Mesendoderm (in vitro differentiated cells): ENCODE data around the gene CCBE1.
A peak's percentile ranks its signal among the peaks of the same experiment; 100 is the strongest.

Experiments used
- DNase-seq: peaks from one replicate; pipeline ENCODE4 v3.0.0; 2013
- H2AK5ac ChIP-seq: 2 replicates; pipeline ENCODE4 v1.6.1; 2013; ENCODE audit warnings: low read length, inconsistent platforms
- H2BK120ac ChIP-seq: 2 replicates; pipeline ENCODE4 v1.6.1; 2013; ENCODE audit warnings: low read depth, mild to moderate bottlenecking, low read length, moderate library complexity, mixed read lengths
- H2BK15ac ChIP-seq: replicated peaks from 2 replicates; pipeline ENCODE4 v1.6.1; 2013; ENCODE audit warnings: low read depth, mild to moderate bottlenecking, moderate library complexity
- H2BK5ac ChIP-seq: 2 replicates; pipeline ENCODE4 v1.6.1; 2013; ENCODE audit warnings: low read length, inconsistent platforms
- H3K18ac ChIP-seq: 2 replicates; pipeline ENCODE4 v1.6.1; 2013; ENCODE audit warnings: mild to moderate bottlenecking, low read length, mixed read lengths
- H3K23ac ChIP-seq: one replicate; pipeline ENCODE4 v1.6.1; 2013; ENCODE audit warnings: low read length
- H3K27ac ChIP-seq: 2 replicates; pipeline ENCODE4 v1.5.1; 2013; ENCODE audit warnings: low read depth, mild to moderate bottlenecking, inconsistent platforms, low read length, moderate library complexity
- H3K27me3 ChIP-seq: 2 replicates; pipeline ENCODE4 v1.6.1; 2013; ENCODE audit warnings: low read length, control low read depth, mild to moderate bottlenecking, inconsistent platforms; ENCODE audit not compliant: insufficient read depth, poor library complexity
- H3K36me3 ChIP-seq: 2 replicates; pipeline ENCODE4 v1.6.1; 2013; ENCODE audit warnings: low read length, inconsistent platforms; ENCODE audit not compliant: control insufficient read depth, insufficient read depth
- H3K4ac ChIP-seq: one replicate; pipeline ENCODE4 v1.6.1; 2013; ENCODE audit warnings: low read depth, mild to moderate bottlenecking, low read length, moderate library complexity
- H3K4me1 ChIP-seq: 2 replicates; pipeline ENCODE4 v1.6.1; 2013; ENCODE audit warnings: low read depth, low read length, inconsistent platforms; ENCODE audit not compliant: control insufficient read depth
- H3K4me2 ChIP-seq: 2 replicates; pipeline ENCODE4 v1.6.1; 2013; ENCODE audit warnings: low read length
- H3K4me3 ChIP-seq: 2 replicates; pipeline ENCODE4 v1.5.1; 2013; ENCODE audit warnings: mild to moderate bottlenecking, low read length
- H3K56ac ChIP-seq: one replicate; pipeline ENCODE4 v1.6.1; 2013; ENCODE audit warnings: low read length
- H3K79me1 ChIP-seq: 2 replicates; pipeline ENCODE4 v1.6.1; 2013; ENCODE audit warnings: low read length, inconsistent platforms
- H3K79me2 ChIP-seq: 2 replicates; pipeline ENCODE4 v1.6.1; 2013; ENCODE audit warnings: mild to moderate bottlenecking, low read length; ENCODE audit not compliant: control insufficient read depth, insufficient read depth
- H3K9ac ChIP-seq: 2 replicates; pipeline ENCODE4 v1.6.1; 2013; ENCODE audit warnings: low read length, inconsistent platforms
- H4K5ac ChIP-seq: one replicate; pipeline ENCODE4 v1.6.1; 2013; ENCODE audit warnings: low read length
- H4K8ac ChIP-seq: one replicate; pipeline ENCODE4 v1.6.1; 2013; ENCODE audit warnings: low read depth, mild to moderate bottlenecking, control low read depth, low read length, moderate library complexity
- WGBS: extraction: QIAGEN DNeasy Blood & Tissue Kit; methylation state at CpG from one replicate; pipeline ENCODE4 v1.1.7; 2013; ENCODE audit warnings: low lambda C conversion rate, missing lambda C conversion rate; ENCODE audit not compliant: insufficient coverage; ENCODE audit errors: extremely low coverage; 5-methylcytosine and 5-hydroxymethylcytosine counted together

The CCBE1 gene

GRCh38 chr18:59454909-59455727, 242.1 kb downstream of the CCBE1 start:
- peak; percentile 65 for DNase-seq
- no peak overlapping the region for H2AK5ac ChIP-seq
- no CpG with 5 or more reads among the region's 13 CpGs for WGBS
- no peaks in the 10 kb centered on the region for H3K27me3 ChIP-seq
- H2BK120ac ChIP-seq, result no peak overlapping the region
- no peaks in the 10 kb centered on the region for H3K79me2 ChIP-seq
- no peak overlapping the region for H3K4me2 ChIP-seq
- H3K79me1 ChIP-seq, result no peaks in the 10 kb centered on the region
- H3K23ac ChIP-seq, result no peak overlapping the region
- H3K4me3 ChIP-seq, result no peak overlapping the region
- H3K4ac ChIP-seq, result no peak overlapping the region
- H4K8ac ChIP-seq, result no peak overlapping the region
- no peak overlapping the region for H2BK15ac ChIP-seq
- no peak overlapping the region for H4K5ac ChIP-seq
- no peak overlapping the region for H2BK5ac ChIP-seq
- no peak overlapping the region for H3K56ac ChIP-seq
- H3K18ac ChIP-seq, result no peak overlapping the region
- H3K4me1 ChIP-seq, result no peaks in the 10 kb centered on the region
- H3K27ac ChIP-seq, result no peak overlapping the region
- no peaks in the 10 kb centered on the region for H3K36me3 ChIP-seq
- no peak overlapping the region for H3K9ac ChIP-seq

- Histone ChIP-seq H3K18ac (no peak overlapping the region), H3K79me2 (no peaks in the 10 kb centered on the region), H3K4me3 (no peak overlapping the region), H2BK120ac (no peak overlapping the region), H3K4me2 (no peak overlapping the region), H3K23ac (no peak overlapping the region), H3K56ac (no peak overlapping the region), H4K8ac (no peak overlapping the region), H3K9ac (no peak overlapping the region), H2BK5ac (no peak overlapping the region), H3K27ac (no peak overlapping the region), H2AK5ac (no peak overlapping the region), H3K4me1 (no peaks in the 10 kb centered on the region), H3K36me3 (no peaks in the 10 kb centered on the region), H3K4ac (no peak overlapping the region), H3K79me1 (no peaks in the 10 kb centered on the region), H2BK15ac (no peak overlapping the region), H3K27me3 (no peaks in the 10 kb centered on the region), H4K5ac (no peak overlapping the region)
- peak; percentile 36 for DNase-seq
- no CpG with 5 or more reads among the region's 7 CpGs for WGBS
Observed at GRCh38 chr18:59453468-59453961, 243.7 kb downstream of the CCBE1 start.

- Histone ChIP-seq H3K79me1 (no peaks in the 10 kb centered on the region), H3K23ac (no peak overlapping the region), H3K4ac (no peak overlapping the region), H3K4me1 (no peaks in the 10 kb centered on the region), H4K5ac (no peak overlapping the region), H3K79me2 (no peaks in the 10 kb centered on the region), H2BK15ac (no peak overlapping the region), H3K4me2 (no peak overlapping the region), H2AK5ac (no peak overlapping the region), H4K8ac (no peak overlapping the region), H3K9ac (no peak overlapping the region), H2BK5ac (no peak overlapping the region), H3K18ac (no peak overlapping the region), H3K56ac (no peak overlapping the region), H3K36me3 (no peaks in the 10 kb centered on the region), H3K27me3 (no peaks in the 10 kb centered on the region), H3K27ac (no peak overlapping the region), H3K4me3 (no peak overlapping the region), H2BK120ac (no peak overlapping the region)
- DNase-seq, result no peak
- WGBS, result no CpG with 5 or more reads among the region's 6 CpGs
Observed at GRCh38 chr18:59451963-59452362, 245.3 kb downstream of the CCBE1 start.

DNA sequence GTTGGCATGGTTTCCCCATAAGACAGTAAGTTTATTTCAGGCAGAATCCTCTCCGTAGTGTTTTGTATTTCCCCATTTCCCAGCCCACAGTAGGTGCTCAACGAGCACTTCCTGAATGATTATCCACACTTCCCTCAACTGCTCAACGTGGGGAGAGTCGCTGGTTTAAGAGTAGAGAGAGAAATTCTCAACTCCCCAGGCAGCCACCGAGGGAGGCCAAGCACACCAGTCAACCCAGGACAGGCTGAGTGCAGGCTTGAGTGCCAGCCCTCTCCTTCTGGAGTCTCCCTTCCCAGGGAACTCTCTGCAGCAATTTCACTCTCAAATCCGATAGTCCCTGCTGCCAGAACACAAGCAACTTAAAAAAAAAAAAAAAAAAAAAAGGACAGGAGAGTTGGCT, 246.2 kb downstream of the CCBE1 start:
- Histone ChIP-seq H3K18ac (no peak overlapping the region), H2BK120ac (no peak overlapping the region), H3K4me1 (no peaks in the 10 kb centered on the region), H3K4me3 (no peak overlapping the region), H2BK5ac (no peak overlapping the region), H2AK5ac (no peak overlapping the region), H3K56ac (no peak overlapping the region), H3K27me3 (no peaks in the 10 kb centered on the region), H3K23ac (no peak overlapping the region), H3K4ac (no peak overlapping the region), H3K9ac (no peak overlapping the region), H3K4me2 (no peak overlapping the region), H4K5ac (no peak overlapping the region), H3K79me1 (no peaks in the 10 kb centered on the region), H3K79me2 (no peaks in the 10 kb centered on the region), H3K27ac (no peak overlapping the region), H2BK15ac (no peak overlapping the region), H4K8ac (no peak overlapping the region), H3K36me3 (no peaks in the 10 kb centered on the region)
- no peak for DNase-seq
- WGBS, result no CpG with 5 or more reads among the region's 6 CpGs

DNA sequence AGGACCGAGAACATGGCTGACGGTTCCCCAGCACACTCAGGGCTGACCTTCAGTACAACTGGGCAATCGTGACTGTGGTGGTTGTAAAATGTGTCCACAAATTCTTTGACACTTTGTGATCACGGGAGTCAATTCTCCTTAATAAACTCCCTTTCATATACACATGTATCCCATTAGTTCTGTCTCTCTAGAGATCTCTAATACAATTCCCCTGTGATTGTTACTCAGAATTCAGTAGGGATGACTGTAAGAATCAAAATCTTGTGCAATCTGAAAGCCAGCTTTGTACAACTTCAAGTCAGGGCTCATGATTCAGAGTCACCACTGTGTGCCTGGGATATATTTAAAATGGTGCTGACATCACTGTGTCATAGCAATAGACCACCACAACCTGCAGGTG, 248.7 kb downstream of the CCBE1 start:
- no peak overlapping the region for H4K8ac ChIP-seq

DNA sequence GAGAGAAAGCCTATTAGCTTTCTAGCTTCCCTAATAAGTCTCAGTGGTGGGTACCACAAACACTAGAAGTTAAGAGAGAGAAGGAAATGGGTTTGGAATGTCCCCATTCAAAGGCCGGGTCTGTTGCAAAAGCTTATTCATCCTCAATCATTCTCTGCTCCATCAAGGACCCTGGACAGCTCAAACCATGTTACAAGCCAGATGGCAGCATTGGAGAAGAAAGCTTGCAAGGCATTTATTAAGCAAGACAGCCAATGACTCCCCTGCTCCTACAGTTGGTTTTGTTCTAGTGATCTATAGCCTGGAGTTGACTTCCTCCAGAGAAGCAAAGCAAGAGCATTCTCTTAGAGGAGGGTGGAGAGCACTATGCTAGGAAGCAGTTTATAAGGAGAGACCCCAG, 251.2 kb downstream of the CCBE1 start:
- Histone ChIP-seq H3K56ac (no peak overlapping the region), H4K5ac (no peak overlapping the region), H2BK15ac (no peak overlapping the region), H3K9ac (no peak overlapping the region), H2AK5ac (no peak overlapping the region), H3K79me2 (no peaks in the 10 kb centered on the region), H3K27me3 (no peaks in the 10 kb centered on the region), H3K36me3 (no peaks in the 10 kb centered on the region), H2BK120ac (no peak overlapping the region), H3K27ac (no peak overlapping the region), H3K79me1 (no peaks in the 10 kb centered on the region), H3K4ac (no peak overlapping the region), H3K23ac (no peak overlapping the region), H3K4me2 (no peak overlapping the region), H3K4me1 (no peaks in the 10 kb centered on the region), H2BK5ac (no peak overlapping the region), H3K4me3 (no peak overlapping the region), H3K18ac (no peak overlapping the region), H4K8ac (no peak overlapping the region)
- WGBS, result no CpG with 5 or more reads among the region's 1 CpG
- DNase-seq, result peak; percentile 66

More for the DNA sequence above, 248.7 kb downstream of the CCBE1 start:
- WGBS, result no CpG with 5 or more reads among the region's 4 CpGs
- Histone ChIP-seq H3K18ac (no peak overlapping the region), H3K4me3 (no peak overlapping the region), H2AK5ac (no peak overlapping the region), H3K4ac (no peak overlapping the region), H3K9ac (no peak overlapping the region), H3K4me1 (no peaks in the 10 kb centered on the region), H3K79me1 (no peaks in the 10 kb centered on the region), H2BK120ac (no peak overlapping the region), H3K27me3 (no peaks in the 10 kb centered on the region), H3K56ac (no peak overlapping the region), H3K23ac (no peak overlapping the region), H3K27ac (no peak overlapping the region), H2BK15ac (no peak overlapping the region), H3K36me3 (no peaks in the 10 kb centered on the region), H3K4me2 (no peak overlapping the region), H4K5ac (no peak overlapping the region), H3K79me2 (no peaks in the 10 kb centered on the region), H2BK5ac (no peak overlapping the region)
- no peak for DNase-seq
